Measurements from ENCODE around the gene POU2AF2.

- TF ChIP-seq POLR2AphosphoS5 (IDR thresholded peaks at IDR 0.05; ENCODE audit: low read depth, low read length) (no peak), POLR2A (IDR thresholded peaks at IDR 0.05; ENCODE audit: low read depth, low read length) (no peak)
Observed at GRCh38 chr11:111213256-111213655, 32.3 kb upstream of the POU2AF2 start.

All from GM12891 (cell line).